ENCODE data around the gene MYO3B. TPM values are rescaled to one million over a fixed set of nuclear protein-coding genes. Genes with fewer than 3 reads are reported as not detected.

Gene MYO3B
- 0.17 TPM for total RNA-seq
- long read RNA-seq: 0 reads

DNA sequence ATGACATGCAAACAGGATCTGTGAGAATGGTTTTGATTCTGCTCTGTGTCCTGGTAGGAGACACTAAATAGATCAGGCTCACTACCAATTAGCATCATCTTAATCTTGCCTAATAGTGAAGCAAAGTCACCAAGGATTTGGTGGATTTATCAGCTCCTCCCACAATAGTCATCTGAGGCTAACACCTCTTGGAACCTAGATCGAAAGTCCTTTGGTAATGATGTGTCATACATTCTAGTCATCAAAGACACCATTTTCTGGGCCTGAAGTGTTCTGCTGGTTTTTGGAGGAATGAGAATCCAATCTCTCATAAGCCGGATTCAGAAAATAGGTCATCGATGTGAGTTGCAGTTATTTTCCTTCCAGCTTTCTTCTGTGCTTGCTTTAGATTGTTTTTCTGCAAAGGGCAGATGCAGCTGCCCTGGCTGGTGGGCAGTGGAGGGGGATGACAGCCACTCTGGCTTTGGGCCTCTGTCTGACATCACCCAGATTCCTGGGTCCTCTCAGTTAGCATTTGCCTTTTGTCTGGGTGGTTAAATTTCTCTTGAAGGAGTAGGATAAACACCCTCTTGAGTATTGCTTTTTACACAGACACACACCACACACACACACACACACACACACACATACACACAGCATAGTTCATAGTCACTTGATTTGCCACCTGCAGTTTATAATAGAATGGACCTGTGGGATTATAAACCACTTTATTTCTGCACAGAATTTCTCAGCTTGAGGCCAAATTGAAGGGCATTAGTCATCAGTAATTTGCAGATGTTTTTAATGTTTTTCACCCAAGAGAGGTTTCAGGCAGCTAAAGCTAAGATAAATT lies at the start of gene MYO3B:
Gene MYO3B (plus strand): TSS at position 198 of the 832 bp plus-strand sequence. CDS start 141 bp downstream, at position 339.
- DNase-seq (no peak), ATAC-seq (no peak)
- TF ChIP-seq, protein P1, sequence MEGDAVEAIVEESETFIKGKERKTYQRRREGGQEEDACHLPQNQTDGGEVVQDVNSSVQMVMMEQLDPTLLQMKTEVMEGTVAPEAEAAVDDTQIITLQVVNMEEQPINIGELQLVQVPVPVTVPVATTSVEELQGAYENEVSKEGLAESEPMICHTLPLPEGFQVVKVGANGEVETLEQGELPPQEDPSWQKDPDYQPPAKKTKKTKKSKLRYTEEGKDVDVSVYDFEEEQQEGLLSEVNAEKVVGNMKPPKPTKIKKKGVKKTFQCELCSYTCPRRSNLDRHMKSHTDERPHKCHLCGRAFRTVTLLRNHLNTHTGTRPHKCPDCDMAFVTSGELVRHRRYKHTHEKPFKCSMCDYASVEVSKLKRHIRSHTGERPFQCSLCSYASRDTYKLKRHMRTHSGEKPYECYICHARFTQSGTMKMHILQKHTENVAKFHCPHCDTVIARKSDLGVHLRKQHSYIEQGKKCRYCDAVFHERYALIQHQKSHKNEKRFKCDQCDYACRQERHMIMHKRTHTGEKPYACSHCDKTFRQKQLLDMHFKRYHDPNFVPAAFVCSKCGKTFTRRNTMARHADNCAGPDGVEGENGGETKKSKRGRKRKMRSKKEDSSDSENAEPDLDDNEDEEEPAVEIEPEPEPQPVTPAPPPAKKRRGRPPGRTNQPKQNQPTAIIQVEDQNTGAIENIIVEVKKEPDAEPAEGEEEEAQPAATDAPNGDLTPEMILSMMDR (IDR thresholded peaks at IDR 0.05): no peak
- Histone ChIP-seq H3K4me3 (no peak within 1 kb of the TSS), H3K36me3 (no peaks in the 10 kb centered on the region), H3K27ac (no peak within 1 kb of the TSS), H3K27me3 (no peaks in the 10 kb centered on the region), H3K9me3 (no peaks in the 10 kb centered on the region), H3K4me1 (no peaks in the 10 kb centered on the region)
- intact Hi-C loops (cut with DNase I): no loop called here

- no peaks in the 10 kb centered on the region for H3K4me1 ChIP-seq
- no peak overlapping the region for H3K4me3 ChIP-seq
- intact Hi-C loops (cut with DNase I): no loop called here
- no peak overlapping the region for H3K27ac ChIP-seq
- TF ChIP-seq, protein P1 (IDR thresholded peaks at IDR 0.05): no peak
- no peak for ATAC-seq
- H3K27me3 ChIP-seq: no peaks in the 10 kb centered on the region
- DNase-seq: no peak
- no peaks in the 10 kb centered on the region for H3K9me3 ChIP-seq
- no peaks in the 10 kb centered on the region for H3K36me3 ChIP-seq
Measured at GRCh38 chr2:170139276-170139967, 38.5 kb upstream of the MYO3B start.

DNA sequence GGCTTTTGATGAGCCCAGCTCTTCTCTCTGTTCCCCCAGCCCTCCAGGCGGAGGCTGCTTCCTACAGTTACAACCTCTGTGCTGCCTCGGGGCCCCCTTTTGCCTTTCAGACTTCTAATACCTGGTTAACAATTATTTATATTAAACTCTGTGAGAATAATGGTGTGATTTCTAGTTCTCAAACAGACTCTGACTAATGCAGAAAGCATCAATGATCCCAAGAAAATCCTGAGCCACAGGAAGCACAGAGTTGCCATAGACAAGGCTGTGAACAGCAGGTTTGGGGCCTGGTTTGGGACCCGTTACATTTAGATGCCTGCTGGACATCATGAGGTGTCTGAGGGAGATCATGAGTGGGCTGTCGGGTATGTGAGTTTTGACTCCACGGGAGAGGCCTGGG lies 37.4 kb upstream of the MYO3B start:
- Histone ChIP-seq H3K27me3 (no peaks in the 10 kb centered on the region), H3K36me3 (no peaks in the 10 kb centered on the region), H3K4me1 (no peaks in the 10 kb centered on the region), H3K4me3 (no peak overlapping the region), H3K9me3 (no peaks in the 10 kb centered on the region), H3K27ac (no peak overlapping the region)
- DNase-seq: no peak
- TF ChIP-seq, protein P1 (IDR thresholded peaks at IDR 0.05): no peak
- intact Hi-C loops (cut with DNase I): no loop called here
- ATAC-seq: no peak

DNA sequence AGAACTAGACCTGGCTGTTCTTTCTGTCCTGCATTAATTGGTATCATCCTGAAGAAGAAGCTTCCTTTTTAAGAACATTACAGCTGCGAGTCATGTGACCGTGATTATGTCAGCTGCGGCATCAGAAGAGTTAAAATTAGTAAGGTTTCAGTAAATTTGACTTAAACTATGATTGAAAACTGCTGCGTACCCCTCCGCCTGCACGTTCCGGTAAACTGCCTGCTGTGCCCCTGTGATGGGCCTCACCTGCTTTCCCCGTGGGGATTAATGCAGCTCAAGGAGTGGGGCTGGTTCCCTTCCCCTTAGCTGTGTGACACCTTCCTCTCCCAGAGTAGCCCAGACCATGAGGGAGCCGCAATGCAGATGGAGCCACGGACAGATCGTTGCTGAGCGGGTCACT lies 36.1 kb upstream of the MYO3B start:
- intact Hi-C loops (cut with DNase I): no loop called here
- H3K4me3 ChIP-seq: no peak overlapping the region
- no peaks in the 10 kb centered on the region for H3K27me3 ChIP-seq
- ATAC-seq: no peak
- no peak for DNase-seq
- no peak overlapping the region for H3K27ac ChIP-seq
- H3K9me3 ChIP-seq: no peaks in the 10 kb centered on the region
- TF ChIP-seq, protein P1 (IDR thresholded peaks at IDR 0.05): no peak
- no peaks in the 10 kb centered on the region for H3K4me1 ChIP-seq
- H3K36me3 ChIP-seq: no peaks in the 10 kb centered on the region

GRCh38 chr2:170142502-170142901 lies 35.4 kb upstream of the MYO3B start:
- no peak for DNase-seq
- TF ChIP-seq, protein P1 (IDR thresholded peaks at IDR 0.05): no peak
- Histone ChIP-seq H3K4me1 (no peaks in the 10 kb centered on the region), H3K36me3 (no peaks in the 10 kb centered on the region), H3K4me3 (no peak overlapping the region), H3K27ac (no peak overlapping the region), H3K27me3 (no peaks in the 10 kb centered on the region), H3K9me3 (no peaks in the 10 kb centered on the region)
- no peak for ATAC-seq
- intact Hi-C loops (cut with DNase I): no loop called here

All from upper lobe of right lung (tissue), 1 donor.